Measurements from ENCODE around the gene COA1. TPM values are rescaled to one million over a fixed set of nuclear protein-coding genes. Genes with fewer than 3 reads are reported as not detected.
"Not testable (repeated sequence)": the region's sequence is repeated elsewhere in the genome, so short reads cannot be mapped to it uniquely, and the experiment has no call there.

Gene COA1
- polyA plus RNA-seq, 3 donors from 2014 or later = 48.2 to 99.7 (median 77.1) TPM

DNA sequence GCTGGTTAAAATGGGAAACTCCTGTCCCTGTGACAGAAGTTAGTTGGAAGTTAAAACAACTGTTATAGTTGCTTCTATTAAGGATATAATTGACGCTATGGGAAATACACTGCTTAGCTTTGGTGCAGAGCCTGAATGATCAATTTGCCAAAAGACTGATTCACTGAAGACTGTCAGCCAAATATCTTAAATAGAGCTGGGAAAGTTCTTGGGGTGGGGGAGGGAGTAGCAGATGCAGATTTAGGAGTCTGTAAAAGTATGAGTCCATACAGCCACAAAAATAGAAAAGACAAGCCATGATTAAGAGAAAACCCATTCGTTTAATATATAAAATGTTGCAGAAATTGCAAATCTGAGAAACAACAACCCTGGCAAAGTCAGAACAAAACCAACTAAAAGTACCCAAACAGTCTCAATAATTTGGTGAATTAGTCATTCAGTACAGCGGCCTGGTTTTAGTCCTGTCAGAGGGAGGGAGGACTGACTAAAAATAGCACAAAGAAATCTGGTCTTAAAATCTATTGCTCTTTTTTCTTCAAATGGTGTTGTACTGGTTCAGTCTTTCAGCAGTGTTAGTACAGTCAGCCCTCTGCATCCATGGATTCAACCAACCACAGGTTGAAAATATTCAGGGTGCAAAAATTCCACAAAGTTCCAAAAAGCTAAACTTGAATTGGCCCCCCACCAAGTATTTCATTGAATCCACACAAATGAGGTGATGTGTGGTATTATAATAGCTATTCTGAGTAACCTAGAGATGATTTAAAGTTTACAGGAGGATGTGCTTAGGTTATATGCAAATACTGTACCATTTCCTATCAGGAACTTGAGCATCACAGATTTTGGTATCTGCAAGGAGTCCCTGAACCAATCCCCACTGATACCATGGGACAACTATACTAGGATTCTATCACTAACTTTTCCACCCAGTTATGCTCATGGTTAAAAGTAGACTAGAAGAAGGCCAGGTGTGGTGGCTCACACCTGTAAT is 116.4 kb downstream of the COA1 start:
- Mint-ChIP-seq H3K36me3 (peaks cover 5 to 27% (median 14%) of the 10 kb centered on the region in 3 donors), H3K27ac (peak overlapping the region; percentile 41 to 89 (median 86)), H3K27me3 (ENCODE audit: low read depth in 3 of 3) (peaks cover 0 to 6% (median 2%) of the 10 kb centered on the region in 3 donors), H3K4me1 (peaks cover 44 to 58% of the 10 kb centered on the region in 2 donors), H3K4me3 (peak overlapping the region; percentile 9 to 67 (median 32)), H3K9me3 (no peaks in the 10 kb centered on the region)
- no peak for DNase-seq

GRCh38 chr7:43612128-43612527 is 117.2 kb downstream of the COA1 start:
- Mint-ChIP-seq H3K27me3 (ENCODE audit: low read depth in 3 of 3) (peaks cover 0 to 6% (median 2%) of the 10 kb centered on the region in 3 donors), H3K4me3 (peak overlapping the region in 1 of 5 donors; percentile 67), H3K4me1 (peaks cover 48 to 62% of the 10 kb centered on the region in 2 donors), H3K9me3 (no peaks in the 10 kb centered on the region), H3K36me3 (peaks cover 5 to 27% (median 14%) of the 10 kb centered on the region in 3 donors), H3K27ac (peak overlapping the region; percentile 3 to 84 (median 76))
- DNase-seq = no peak

DNA sequence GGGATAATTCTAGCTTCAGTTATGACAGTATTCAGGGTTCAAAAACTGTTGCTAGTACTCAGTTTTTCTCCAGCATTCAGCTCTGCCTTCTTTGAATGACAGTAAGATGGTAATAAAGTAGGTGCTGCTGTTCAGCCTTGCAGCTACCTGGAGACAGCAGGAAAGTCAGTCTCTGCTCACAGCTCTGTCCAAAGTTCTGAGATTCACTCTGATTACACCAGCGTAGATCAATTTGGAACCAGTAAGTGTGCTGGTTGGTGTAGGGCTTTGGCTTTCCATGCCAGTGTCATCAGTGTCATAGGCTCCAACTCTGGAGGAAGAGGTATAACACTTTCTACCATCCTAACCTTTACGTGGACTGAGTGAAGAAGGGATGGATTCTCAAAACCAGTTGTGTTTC is 120.2 kb downstream of the COA1 start:
- Mint-ChIP-seq H3K27ac (peak overlapping the region; percentile 46 to 82 (median 80)), H3K4me1 (peaks cover 54 to 75% of the 10 kb centered on the region in 2 donors), H3K27me3 (ENCODE audit: low read depth in 3 of 3) (peaks cover 0 to 4% (median 2%) of the 10 kb centered on the region in 3 donors), H3K4me3 (no peak overlapping the region), H3K36me3 (peaks cover 5 to 25% (median 10%) of the 10 kb centered on the region in 3 donors), H3K9me3 (no peaks in the 10 kb centered on the region)
- no peak for DNase-seq

DNA sequence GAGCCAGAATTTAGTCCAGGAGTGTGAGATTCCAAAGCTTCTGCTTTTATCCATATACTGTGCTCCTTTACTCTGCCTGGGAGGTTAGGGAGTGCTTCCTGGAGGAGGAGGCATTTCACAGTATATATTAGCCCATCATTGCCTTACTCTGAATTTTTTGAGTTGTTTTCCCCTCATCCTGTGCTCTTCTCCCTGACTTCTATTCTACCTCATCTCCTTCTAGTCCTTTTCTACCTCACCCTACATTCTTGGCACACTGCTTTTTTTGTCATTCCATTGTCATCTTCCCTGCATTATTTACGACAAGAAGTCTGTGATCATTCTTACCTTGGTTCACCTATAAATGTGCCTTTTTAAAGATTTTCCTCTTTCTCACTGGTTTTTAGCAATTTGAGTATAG is 125.1 kb downstream of the COA1 start:
- Mint-ChIP-seq H3K9me3 (no peaks in the 10 kb centered on the region), H3K4me3 (peak overlapping the region; percentile 7 to 56 (median 36)), H3K27ac (peak overlapping the region; percentile 63 to 86 (median 79)), H3K4me1 (peaks cover 28 to 54% of the 10 kb centered on the region in 2 donors), H3K36me3 (peaks cover 5 to 29% (median 10%) of the 10 kb centered on the region in 3 donors), H3K27me3 (ENCODE audit: low read depth in 3 of 3) (peaks cover 0 to 3% (median 3%) of the 10 kb centered on the region in 3 donors)
- no peak for DNase-seq

GRCh38 chr7:43602256-43602655 is 127.1 kb downstream of the COA1 start:
- Mint-ChIP-seq H3K4me3 (no peak overlapping the region), H3K4me1 (peaks cover 25 to 53% of the 10 kb centered on the region in 2 donors), H3K9me3 (no peaks in the 10 kb centered on the region), H3K27me3 (ENCODE audit: low read depth in 3 of 3) (peaks cover 0 to 3% (median 2%) of the 10 kb centered on the region in 3 donors), H3K27ac (no peak overlapping the region), H3K36me3 (peaks cover 0 to 22% (median 4%) of the 10 kb centered on the region in 3 donors)
- DNase-seq = no peak

- no peaks in the 10 kb centered on the region for H3K9me3 Mint-ChIP-seq
- H3K27me3 Mint-ChIP-seq (ENCODE audit: low read depth in 3 of 3) = peaks cover 0 to 3% (median 2%) of the 10 kb centered on the region in 3 donors
- H3K27ac Mint-ChIP-seq = peak overlapping the region; percentile 6 to 88 (median 65)
- H3K4me3 Mint-ChIP-seq = peak overlapping the region in 1 of 5 donors; percentile 29
- no peak for DNase-seq
- H3K36me3 Mint-ChIP-seq = peaks cover 3 to 31% (median 7%) of the 10 kb centered on the region in 3 donors
- peaks cover 47 to 51% of the 10 kb centered on the region in 2 donors for H3K4me1 Mint-ChIP-seq
These were observed 129.3 kb downstream of the COA1 start for GRCh38 chr7:43600056-43600455.

DNA sequence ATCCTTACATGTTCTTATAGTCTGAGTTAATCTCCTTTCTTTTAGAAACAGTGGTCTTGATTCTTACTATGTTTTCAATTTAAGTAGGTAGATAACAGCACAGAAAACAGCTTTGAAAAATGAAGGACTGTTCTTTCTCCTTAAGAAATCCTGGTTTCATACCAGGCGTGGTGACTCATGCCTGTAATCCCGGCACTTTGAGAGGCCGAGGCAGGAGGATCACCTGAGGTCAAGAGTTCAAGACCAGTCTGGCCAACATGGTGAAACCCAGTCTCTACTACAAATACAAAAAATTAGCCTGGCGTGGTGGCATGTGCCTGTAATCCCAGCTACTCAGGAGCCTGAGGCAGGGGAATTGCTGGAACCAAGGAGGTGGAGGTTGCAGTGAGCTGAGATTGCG is 132.9 kb downstream of the COA1 start:
- H3K27me3 Mint-ChIP-seq (ENCODE audit: low read depth in 3 of 3); DNase-seq; H3K9me3 Mint-ChIP-seq: not testable (repeated sequence)
- peaks cover 77 to 84% of the 10 kb centered on the region in 2 donors for H3K4me1 Mint-ChIP-seq
- peak overlapping the region in 5 of 6 donors; percentile 31 to 98 (median 82) for H3K27ac Mint-ChIP-seq
- peak overlapping the region in 2 of 5 donors; percentile 29 to 31 for H3K4me3 Mint-ChIP-seq
- H3K36me3 Mint-ChIP-seq = peaks cover 3 to 24% (median 7%) of the 10 kb centered on the region in 3 donors

DNA sequence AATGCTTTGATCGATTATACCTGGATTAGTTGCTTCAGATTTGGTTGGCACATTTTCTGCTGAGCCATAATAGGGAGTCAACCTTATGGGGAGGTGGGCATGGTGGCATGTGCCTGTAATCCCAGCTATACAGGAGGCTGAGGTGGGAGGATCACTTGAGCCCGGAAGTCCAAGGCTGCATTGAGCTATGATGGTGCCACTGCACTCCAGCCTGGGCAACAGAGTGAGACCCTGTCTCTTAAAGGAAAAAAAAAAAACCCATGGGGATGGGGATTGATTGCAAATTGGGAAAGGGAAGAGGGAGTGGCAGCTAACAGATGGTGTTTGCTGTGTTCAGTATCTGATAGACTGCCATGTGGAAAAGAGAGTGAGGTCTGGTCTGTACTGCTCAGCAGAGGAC is 135.3 kb downstream of the COA1 start:
- peak overlapping the region; percentile 50 to 88 (median 77) for H3K4me3 Mint-ChIP-seq
- peak overlapping the region; percentile 88 to 98 (median 94) for H3K27ac Mint-ChIP-seq
- no peak for DNase-seq
- H3K36me3 Mint-ChIP-seq = peaks cover 3 to 13% (median 7%) of the 10 kb centered on the region in 3 donors
- peaks cover 84 to 95% of the 10 kb centered on the region in 2 donors for H3K4me1 Mint-ChIP-seq
- H3K9me3 Mint-ChIP-seq = no peaks in the 10 kb centered on the region
- peaks cover 0 to 2% (median 0%) of the 10 kb centered on the region in 3 donors for H3K27me3 Mint-ChIP-seq (ENCODE audit: low read depth in 3 of 3)

DNA sequence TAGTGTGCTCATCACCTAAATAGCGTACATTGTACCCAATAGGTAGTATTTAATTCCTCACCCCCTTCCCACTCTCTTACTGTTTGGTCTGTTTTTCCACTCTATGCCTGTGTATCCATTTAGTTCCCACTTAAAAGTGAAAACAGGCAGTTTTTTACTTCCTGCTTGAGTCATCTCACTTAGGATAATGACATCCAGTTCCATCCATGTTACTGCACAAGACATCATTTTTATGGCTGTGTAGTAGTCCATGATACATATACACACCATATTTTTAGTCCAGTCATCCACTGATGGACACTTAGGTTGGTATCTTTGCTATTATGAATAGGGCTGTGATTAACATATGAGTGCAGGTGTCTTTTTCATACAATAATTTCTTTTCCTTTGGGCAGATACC is 136.3 kb downstream of the COA1 start:
- Mint-ChIP-seq H3K4me1 (peaks cover 85 to 95% of the 10 kb centered on the region in 2 donors), H3K4me3 (peak overlapping the region; percentile 50 to 88 (median 77))

GRCh38 chr7:43592326-43592725 is 137.0 kb downstream of the COA1 start:
- H3K9me3 Mint-ChIP-seq = no peaks in the 10 kb centered on the region
- H3K27ac Mint-ChIP-seq = peak overlapping the region; percentile 88 to 98 (median 92)
- peaks cover 86 to 100% of the 10 kb centered on the region in 2 donors for H3K4me1 Mint-ChIP-seq
- peaks cover 1 to 2% (median 2%) of the 10 kb centered on the region in 3 donors for H3K27me3 Mint-ChIP-seq (ENCODE audit: low read depth in 3 of 3)
- peaks cover 3 to 9% (median 3%) of the 10 kb centered on the region in 3 donors for H3K36me3 Mint-ChIP-seq
- H3K4me3 Mint-ChIP-seq = peak overlapping the region; percentile 50 to 86 (median 74)
- no peak for DNase-seq

More for the DNA sequence above, 136.3 kb downstream of the COA1 start:
- no peak for DNase-seq
- H3K9me3 Mint-ChIP-seq = no peaks in the 10 kb centered on the region
- H3K27ac Mint-ChIP-seq = peak overlapping the region; percentile 88 to 98 (median 94)
- H3K36me3 Mint-ChIP-seq = peaks cover 3 to 9% (median 3%) of the 10 kb centered on the region in 3 donors
- peaks cover 0 to 2% (median 2%) of the 10 kb centered on the region in 3 donors for H3K27me3 Mint-ChIP-seq (ENCODE audit: low read depth in 3 of 3)

GRCh38 chr7:43591558-43592180 is 137.7 kb downstream of the COA1 start:
- H3K36me3 Mint-ChIP-seq = peaks cover 0 to 6% (median 0%) of the 10 kb centered on the region in 3 donors
- peak overlapping the region; percentile 88 to 98 (median 92) for H3K27ac Mint-ChIP-seq
- H3K4me3 Mint-ChIP-seq = peak overlapping the region; percentile 50 to 86 (median 74)
- H3K27me3 Mint-ChIP-seq (ENCODE audit: low read depth in 3 of 3) = peaks cover 2 to 7% (median 2%) of the 10 kb centered on the region in 3 donors
- no peak for DNase-seq
- H3K9me3 Mint-ChIP-seq = no peaks in the 10 kb centered on the region
- H3K4me1 Mint-ChIP-seq = peaks cover 90 to 98% of the 10 kb centered on the region in 2 donors

GRCh38 chr7:43590862-43591557 is 138.3 kb downstream of the COA1 start:
- Mint-ChIP-seq H3K9me3 (no peaks in the 10 kb centered on the region), H3K4me3 (peak overlapping the region; percentile 50 to 86 (median 74)), H3K36me3 (peaks cover 0 to 2% (median 0%) of the 10 kb centered on the region in 3 donors), H3K4me1 (peaks cover 89 to 98% of the 10 kb centered on the region in 2 donors), H3K27me3 (ENCODE audit: low read depth in 3 of 3) (peaks cover 2 to 7% (median 6%) of the 10 kb centered on the region in 3 donors), H3K27ac (peak overlapping the region; percentile 88 to 98 (median 92))
- DNase-seq = no peak

GRCh38 chr7:43589728-43590127 is 139.6 kb downstream of the COA1 start:
- Mint-ChIP-seq H3K36me3 (peaks cover 0 to 3% (median 0%) of the 10 kb centered on the region in 3 donors), H3K4me3 (peak overlapping the region; percentile 45 to 83 (median 64)), H3K27me3 (ENCODE audit: low read depth in 3 of 3) (peaks cover 2 to 8% (median 7%) of the 10 kb centered on the region in 3 donors), H3K9me3 (no peaks in the 10 kb centered on the region), H3K4me1 (peaks cover 86 to 95% of the 10 kb centered on the region in 2 donors), H3K27ac (peak overlapping the region; percentile 81 to 98 (median 93))
- DNase-seq = no peak

Data from immature natural killer cell (primary cell).